Measurements from ENCODE around the gene BRS3.
"Not testable (repeated sequence)": the region's sequence is repeated elsewhere in the genome, so short reads cannot be mapped to it uniquely, and the experiment has no call there.

BRS3 gene

DNA sequence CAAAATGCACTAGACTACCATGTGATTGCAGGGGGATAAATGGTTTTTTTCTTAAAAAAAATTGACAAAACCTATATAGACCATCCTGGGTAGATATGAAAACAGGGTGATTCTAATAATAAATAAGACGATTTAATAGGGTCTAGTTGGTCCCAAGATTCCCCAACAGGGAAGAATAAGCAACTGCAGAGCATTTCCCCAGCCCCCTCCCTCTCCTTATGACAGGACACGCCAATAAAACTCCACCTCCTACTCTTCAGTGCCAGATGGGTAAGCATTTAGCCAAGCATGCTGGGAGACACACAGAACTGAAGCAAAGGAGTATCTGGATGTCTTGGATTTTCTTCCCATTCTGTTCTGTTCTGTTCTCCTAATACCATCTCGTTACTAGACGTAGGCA, at the start of gene BRS3:
Gene BRS3 (plus strand): TSS at position 301 of the 400 bp plus-strand sequence. CDS start 168 bp downstream, outside the sequence.
- DNase-seq, result peak in 1 of 2 experiments; percentile 28

- DNase-seq, result no peak
These were observed 49.6 kb upstream of the BRS3 start for GRCh38 chrX:136438192-136438591.

DNA sequence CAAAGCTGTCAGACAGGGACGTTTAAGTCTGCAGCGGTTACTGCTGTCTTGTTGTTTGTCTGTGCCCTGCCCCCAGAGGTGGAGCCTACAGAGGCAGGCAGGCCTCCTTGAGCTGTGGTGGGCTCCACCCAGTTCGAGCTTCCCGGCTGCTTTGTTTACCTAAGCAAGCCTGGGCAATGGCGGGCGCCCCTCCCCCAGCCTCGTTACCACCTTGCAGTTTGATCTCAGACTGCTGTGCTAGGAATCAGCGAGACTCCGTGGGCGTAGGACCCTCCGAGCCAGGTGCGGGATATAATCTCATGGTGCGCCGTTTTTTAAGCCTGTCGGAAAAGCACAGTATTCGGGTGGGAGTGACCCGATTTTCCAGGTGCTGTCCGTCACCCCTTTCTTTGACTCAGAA, 42.1 kb upstream of the BRS3 start:
- not testable (repeated sequence) for DNase-seq

DNA sequence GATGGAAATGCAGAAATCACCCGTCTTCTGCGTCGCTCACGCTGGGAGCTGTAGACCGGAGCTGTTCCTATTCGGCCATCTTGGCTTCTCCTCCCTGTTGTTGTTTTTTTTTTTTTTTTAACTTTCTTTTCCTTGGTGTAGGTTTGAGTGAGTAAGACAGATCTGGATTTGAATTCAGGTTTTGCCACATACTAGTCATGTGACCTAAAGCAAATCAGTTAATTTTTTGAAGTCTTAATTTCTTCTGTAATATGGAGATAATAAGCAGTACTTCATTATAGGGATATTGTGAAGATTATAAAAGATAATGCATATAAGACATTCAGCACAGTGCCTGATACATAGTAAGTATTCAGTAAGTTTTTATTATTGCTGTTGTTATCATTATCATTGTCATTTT, 41.5 kb upstream of the BRS3 start:
- no peak for DNase-seq

DNA sequence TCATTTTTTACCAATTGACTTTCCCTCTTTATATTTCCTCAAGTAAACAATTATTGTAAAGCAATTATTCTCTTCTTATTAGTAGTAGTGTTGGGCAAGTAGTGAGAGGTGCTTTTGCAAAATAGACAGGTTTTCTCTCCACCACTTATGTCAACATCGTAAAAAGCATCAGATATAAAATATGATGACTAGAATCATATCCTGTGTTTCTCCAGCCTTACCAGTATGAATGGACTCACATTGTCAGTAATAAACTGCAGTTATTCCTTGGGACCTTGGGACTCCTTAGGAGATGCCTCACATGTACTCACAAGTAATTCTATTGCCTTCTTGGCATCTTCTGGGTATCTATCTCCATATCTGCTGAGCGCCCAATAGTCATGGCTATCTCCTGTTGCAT, 40.4 kb upstream of the BRS3 start:
- DNase-seq, result no peak

DNA sequence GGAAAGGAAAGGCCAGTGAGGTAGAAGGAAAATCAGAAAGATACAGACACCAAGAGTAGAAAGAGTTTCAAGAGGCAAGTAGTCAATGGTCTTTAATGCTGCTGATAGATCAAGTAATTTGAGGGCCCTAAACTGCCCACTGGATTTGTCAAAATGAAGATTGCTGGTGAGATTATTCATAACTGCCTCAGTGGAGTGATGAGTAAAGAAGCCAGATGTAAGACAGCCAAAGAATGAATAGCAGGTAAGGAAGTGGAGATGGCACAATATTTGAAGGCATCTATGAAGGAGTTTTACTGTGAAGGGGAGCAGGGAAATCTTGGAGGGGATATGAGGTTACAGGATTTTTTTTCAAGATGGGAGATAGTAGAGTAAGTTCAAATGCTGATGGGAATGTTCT, 39.8 kb upstream of the BRS3 start:
- no peak for DNase-seq

DNA sequence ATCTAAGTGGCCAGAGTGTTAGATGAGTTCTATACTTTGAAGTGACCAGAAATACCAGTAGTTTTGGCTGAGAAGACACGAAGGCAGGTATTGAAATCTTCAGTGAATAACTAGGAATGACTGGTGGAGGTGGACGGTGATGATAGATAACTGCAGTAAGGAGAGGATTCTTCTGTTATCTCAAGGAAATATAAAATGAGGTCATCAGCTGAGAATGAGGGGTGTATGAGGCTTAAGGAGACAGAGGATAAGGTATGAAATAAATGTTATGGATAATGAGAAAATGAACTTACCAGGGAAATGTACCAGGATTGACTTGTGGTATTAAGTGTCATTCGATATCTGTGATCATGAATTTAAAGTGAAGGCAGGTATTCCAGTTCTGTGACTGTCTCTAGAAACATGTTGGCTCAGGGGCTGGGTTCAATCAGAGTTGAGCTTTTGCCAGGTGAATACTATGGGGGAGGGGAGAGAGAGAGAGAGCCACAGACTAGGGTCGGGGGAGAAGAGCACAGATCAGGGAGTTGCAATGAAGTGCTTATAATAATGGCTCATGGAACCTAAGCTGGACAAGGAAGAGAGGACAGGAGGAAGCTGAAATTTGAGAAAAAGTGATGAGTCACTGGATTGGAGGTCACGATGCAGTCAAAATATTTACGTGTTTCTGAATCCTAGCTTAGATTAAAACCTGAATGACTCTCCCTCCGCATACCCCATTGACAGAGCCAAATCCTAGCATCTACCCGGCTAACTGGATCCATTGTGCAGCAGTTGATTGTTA, 37.5 kb upstream of the BRS3 start:
- DNase-seq, result no peak

DNA sequence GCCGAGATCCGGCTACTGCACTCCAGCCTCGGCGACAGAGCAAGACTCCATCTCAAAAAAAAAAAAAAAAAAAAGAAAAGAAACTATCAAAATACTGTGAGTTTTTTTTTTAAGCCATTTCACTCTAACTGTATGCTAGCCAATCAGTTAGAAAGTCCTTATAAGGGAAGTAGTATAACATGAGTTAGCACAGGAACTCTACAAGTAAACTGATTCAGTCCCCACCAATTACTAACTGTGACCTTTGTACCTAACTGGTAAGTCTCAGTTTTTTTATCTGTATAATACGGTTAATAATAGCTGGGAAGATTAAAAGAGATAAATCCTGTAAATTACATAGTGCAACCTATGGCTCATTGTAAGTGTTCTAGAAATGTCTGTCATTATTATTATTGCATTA, 35.1 kb upstream of the BRS3 start:
- no peak for DNase-seq

DNA sequence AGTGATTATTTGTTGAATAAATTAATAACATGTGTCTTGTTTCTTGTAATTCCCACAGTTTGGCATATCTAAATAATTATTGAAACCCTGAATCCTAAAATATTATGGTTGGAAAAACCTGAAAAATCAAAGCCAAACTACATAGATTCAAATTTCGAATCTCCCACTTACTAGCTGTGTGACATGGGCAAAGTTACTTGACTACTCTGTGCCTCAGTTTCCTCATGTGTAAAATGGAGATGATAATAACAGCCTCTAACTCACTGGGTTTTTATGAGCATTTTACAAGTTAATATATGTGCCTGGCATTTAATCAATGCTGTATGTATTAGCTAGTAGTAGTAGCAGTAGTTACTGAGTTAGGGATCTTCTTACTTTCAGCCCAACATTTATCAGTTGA, 34.6 kb upstream of the BRS3 start:
- no peak for DNase-seq

DNA sequence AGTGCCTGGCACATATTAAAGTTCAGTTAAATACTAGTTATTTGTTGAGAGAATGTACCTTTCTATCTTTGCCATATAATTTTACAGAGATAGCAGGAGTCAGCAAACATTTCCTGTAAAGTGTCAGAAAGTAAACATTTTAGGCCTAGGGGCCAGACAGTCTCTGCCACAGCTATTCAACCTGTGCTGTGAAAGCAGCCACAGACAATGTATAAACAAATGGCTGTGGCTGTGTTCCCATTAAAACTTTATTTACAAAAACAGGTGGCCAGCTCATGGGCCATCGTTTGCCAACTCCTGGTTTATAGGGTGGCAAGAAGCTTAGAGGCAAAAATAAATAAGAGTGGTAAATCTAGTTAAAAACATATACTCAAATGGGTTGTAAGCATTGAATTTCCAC, 34.0 kb upstream of the BRS3 start:
- DNase-seq, result no peak

GRCh38 chrX:136456133-136456532, 31.6 kb upstream of the BRS3 start:
- peak in 1 of 2 experiments; percentile 1 for DNase-seq

GRCh38 chrX:136457303-136457917, 30.3 kb upstream of the BRS3 start:
- DNase-seq, result peak; percentile 27 to 43

- DNase-seq, result no peak
These were observed 23.2 kb upstream of the BRS3 start for GRCh38 chrX:136464589-136464988.

GRCh38 chrX:136467303-136467702, 20.4 kb upstream of the BRS3 start:
- DNase-seq, result no peak

GRCh38 chrX:136468391-136469103, 19.2 kb upstream of the BRS3 start:
- DNase-seq, result peak in 1 of 2 experiments; percentile 6

- no peak for DNase-seq
These were observed 14.1 kb upstream of the BRS3 start for GRCh38 chrX:136473663-136474062.

DNA sequence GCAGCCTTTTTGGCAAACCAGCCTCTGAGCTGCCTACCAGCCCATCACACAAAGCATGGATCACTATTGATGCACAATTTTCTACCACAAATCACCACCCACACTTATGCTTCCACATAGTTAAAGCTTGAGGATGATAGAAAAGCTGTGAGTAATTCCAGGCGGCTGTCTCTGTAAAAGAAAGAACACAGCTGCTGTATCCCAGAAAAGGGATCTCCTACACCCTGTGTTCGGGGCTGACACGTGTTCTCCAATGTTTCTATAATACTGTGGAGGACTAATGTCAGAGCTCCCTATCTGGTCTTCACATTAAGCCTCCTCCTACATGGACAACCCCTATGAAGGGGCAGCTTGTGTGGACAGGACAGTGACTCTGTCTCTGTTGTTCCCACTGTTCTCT, 12.5 kb upstream of the BRS3 start:
- no peak for DNase-seq

- no peak for DNase-seq
These were observed 11.2 kb upstream of the BRS3 start for GRCh38 chrX:136476501-136476900.

GRCh38 chrX:136477026-136477425, 10.7 kb upstream of the BRS3 start:
- peak in 1 of 2 experiments; percentile 26 for DNase-seq

- no peak for DNase-seq
These were observed 7.4 kb upstream of the BRS3 start for GRCh38 chrX:136480383-136480782.

- peak in 1 of 2 experiments; percentile 8 for DNase-seq
These were observed 959 bp downstream of the BRS3 start for GRCh38 chrX:136488706-136489105.

DNA sequence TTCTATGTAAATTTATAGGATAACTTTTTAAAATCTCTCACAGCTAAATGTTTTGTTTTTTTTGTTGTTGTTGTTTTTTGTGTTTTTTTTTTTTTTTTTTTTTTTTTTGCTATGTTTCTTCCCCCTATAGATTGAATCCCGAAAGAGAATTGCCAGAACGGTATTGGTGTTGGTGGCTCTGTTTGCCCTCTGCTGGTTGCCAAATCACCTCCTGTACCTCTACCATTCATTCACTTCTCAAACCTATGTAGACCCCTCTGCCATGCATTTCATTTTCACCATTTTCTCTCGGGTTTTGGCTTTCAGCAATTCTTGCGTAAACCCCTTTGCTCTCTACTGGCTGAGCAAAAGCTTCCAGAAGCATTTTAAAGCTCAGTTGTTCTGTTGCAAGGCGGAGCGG, 4.1 kb downstream of the BRS3 start:
- DNase-seq, result no peak

GRCh38 chrX:136493011-136493410, 5.3 kb downstream of the BRS3 start:
- no peak for DNase-seq

- no peak for DNase-seq
These were observed 7.3 kb downstream of the BRS3 start for GRCh38 chrX:136495043-136495442.
